Measurements from ENCODE around the gene PRRT4. TPM values are rescaled to one million over a fixed set of nuclear protein-coding genes. Genes with fewer than 3 reads are reported as not detected.

PRRT4 gene
- total RNA-seq, 1 donor from 2014 or later, result not detected

DNA sequence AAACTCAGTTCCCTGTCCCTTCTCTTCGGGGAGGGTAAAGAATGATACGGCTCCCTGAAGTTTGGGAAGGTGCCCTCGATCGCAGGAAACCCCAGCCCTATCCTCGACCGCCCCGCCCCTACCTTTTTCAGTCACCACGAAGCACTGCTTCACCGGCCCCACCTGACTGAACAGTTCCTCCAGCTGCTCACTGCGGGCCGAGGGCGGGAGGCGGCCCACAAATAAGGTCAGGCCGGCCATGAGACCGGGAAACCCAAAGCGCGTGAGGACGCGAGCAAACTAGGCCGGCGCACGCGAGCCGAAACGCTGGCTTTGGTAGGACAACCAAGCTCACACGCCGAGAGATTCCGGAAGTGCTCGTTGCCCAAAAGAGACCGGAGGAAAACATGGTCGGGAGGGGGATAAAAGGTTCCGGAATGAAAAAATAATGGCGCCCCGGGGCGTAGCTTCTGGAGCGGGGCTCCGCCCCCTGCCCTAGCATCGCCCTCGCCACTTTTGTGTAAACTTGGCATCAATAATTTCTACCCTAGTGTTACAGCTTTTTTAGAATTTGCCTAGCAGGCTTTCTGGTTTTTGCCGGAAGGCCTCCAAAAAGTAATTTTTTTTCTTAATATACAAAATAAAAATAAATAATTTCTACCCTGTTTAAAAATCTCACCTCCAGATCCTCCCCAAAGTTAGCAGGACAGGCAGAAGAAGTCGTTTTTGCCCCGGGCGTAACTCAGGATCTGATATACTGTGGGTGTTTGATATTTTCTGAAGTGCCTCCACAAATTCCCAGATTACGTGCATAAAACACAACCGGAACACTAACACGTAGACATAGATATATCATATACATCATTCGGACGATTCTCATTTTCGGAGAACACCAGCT, 17.7 kb downstream of the PRRT4 start, which contains the start of gene RBM28:
TSS of gene RBM28 (minus strand) at position 355 of the 877 bp plus-strand sequence. CDS start at position 240, 115 bp downstream.
- DNase-seq, result peak; percentile 94

DNA sequence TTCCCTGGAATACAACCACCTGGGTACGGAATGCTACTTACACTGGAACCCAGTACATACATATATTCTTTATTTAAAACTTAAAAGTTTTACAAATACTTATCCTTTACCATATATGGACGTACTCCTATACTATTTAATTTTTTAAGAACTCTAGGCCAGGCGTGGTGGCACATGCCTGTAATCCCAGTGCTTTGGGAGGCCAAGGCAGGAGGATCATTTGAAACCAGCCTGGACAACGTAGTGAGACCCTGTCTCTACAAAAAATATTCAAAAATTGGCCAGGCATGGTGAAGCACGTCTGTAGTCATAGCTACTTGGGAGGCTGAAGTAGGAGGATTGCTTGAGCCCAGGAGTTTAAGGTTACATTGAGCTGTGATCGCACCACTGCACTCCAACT, 19.8 kb downstream of the PRRT4 start:
- DNase-seq, result no peak

GRCh38 chr7:128335730-128336129, 25.8 kb downstream of the PRRT4 start:
- DNase-seq, result no peak

- DNase-seq, result no peak
Measured at GRCh38 chr7:128324368-128324680, 37.2 kb downstream of the PRRT4 start.

- DNase-seq, result no peak
Measured at GRCh38 chr7:128323459-128324367, 37.8 kb downstream of the PRRT4 start.

GRCh38 chr7:128323040-128323439, 38.5 kb downstream of the PRRT4 start:
- DNase-seq, result no peak

DNA sequence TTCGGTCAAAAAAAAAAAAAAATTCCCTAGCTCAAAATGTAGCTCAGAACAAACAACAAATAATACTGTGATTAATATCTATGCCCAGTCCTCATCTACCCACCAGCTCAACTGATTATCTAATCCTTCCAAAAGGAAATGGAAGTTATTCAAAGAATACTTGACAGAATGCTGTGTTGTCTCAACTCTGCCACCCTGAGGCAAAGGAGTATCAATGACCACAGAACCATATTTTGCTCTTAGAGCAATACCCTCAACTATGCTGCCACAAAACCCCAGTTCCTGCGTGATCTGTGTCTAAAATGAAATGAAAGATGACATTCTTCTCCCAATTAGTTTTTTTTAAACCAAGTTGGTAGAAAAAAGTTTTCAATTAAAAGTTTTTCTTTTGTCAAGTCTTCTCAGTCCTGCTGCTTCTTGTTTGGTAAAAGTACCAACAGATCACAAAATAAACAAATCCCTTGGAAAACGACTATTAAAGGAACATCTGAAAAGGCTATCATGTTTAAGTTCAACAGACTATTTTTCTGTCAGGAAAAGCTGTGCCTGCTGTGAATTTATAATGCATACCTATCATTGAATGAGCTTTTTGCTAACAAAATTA, 39.3 kb downstream of the PRRT4 start:
- DNase-seq, result peak; percentile 68

DNA sequence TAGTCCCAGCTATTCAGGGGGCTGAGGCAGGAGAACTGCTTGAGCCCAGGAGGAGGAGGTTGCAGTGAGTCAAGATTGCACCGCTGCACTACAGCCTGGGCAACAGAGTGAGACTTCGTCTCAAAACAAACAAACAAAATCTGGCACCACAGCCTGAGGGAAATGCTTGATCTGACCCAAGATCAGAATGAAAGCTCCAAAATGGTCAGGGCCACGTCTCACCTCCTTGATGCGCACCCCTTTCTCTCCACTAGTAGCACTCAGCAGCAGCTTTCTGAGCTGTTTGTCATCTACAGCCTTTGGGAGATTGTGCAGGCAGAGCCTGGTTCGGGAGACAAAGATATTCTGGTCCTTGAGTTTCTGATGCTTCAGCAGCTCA, 40.5 kb downstream of the PRRT4 start:
- DNase-seq, result no peak

DNA sequence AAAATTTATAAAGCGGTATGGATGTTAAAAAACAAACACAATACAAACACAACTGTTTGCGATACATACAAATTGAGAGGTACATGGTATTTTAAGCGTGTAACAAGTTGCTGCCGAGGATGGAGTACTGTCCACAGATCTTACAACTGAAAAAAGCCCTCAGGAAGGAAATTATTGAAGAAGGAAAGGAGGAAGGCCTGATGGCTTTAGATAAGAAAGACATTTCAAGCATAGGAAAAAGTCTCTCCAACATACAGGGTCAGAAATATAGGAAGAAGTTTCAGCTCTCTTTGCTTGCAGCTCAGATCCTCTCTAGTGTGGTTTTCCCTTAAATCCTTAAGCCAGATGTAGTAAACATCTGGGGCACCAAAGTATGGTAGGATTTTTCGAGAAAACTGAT, 42.8 kb downstream of the PRRT4 start:
- DNase-seq, result peak; percentile 39

DNA sequence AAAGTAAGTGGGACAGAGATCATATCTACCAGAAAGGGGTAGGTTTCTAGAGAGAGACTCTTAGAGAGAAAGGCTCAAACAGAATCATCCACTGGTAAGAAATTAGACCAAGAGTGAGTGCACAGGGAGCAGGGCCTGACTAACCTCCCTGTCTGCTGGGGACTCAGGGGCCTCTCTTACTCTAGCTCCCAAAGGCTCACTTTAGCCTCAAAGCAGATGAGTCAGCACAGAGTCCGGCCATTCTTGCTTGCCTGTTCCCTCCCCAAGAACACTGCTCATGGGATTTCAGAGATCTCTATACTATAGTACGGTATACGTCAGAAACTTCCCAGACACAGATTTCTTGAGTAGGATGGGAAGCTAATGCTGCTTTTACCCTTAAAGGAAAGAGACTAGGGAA, 50.5 kb downstream of the PRRT4 start:
- DNase-seq, result no peak

DNA sequence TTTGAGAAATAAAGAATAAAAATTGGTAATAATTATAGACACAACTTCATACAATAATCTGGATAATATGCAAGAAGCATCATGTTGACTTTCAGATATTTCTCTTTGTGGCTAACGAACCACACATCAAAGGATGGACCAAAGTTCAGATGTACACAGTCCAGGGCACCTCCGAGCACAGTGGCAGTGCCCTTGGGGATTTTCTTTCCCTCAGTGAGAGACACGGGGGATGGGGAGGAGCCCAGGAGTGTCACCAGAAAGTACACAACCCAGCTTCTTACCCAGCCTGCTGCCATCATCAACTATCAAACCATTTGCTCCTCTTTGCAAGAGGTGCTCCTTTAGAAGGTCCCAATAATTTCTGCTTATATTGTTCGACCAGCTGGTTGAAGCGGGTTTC, 51.0 kb downstream of the PRRT4 start:
- no peak for DNase-seq

DNA sequence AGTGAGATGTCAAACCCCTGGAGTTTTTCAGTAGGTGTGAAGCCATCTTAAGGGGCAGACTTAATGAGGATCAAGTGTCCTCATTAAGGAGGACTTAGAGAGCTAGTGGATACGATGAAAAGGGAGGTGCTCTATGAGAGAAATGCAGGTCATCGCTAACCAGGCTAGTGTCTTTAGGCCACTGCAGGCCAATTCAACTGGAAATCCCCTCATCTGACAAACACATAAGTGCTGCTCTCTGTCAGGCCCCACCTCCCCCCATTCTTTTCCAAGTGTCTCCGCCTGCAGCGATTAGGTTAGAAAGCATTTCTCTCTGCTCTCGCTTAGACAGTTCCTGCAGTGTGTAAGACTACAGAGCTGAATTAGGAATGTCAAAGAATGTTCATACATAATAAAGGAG, 51.5 kb downstream of the PRRT4 start:
- no peak for DNase-seq

DNA sequence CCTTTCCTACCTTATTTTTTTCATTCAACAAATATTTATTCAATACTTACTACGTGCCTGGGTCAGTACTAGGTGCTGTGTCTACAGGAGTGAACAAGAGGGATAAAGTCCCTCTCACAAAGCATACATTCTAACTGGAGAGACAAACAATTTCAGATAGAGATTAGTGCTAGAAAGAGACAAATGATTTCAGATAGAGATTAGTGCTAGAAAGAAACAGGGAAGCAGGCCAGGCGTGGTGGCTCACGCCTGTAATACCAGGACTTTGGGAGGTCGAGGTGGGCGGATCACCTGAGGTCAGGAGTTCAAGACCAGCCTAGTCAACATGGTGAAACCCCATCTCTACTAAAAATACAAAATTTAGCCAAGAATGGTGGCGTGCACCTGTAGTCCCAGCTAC, 52.4 kb downstream of the PRRT4 start:
- no peak for DNase-seq

GRCh38 chr7:128307061-128307460, 54.4 kb downstream of the PRRT4 start:
- DNase-seq, result no peak

- no peak for DNase-seq
Measured at GRCh38 chr7:128304212-128304611, 57.3 kb downstream of the PRRT4 start.

GRCh38 chr7:128303643-128304042, 57.8 kb downstream of the PRRT4 start:
- no peak for DNase-seq

DNA sequence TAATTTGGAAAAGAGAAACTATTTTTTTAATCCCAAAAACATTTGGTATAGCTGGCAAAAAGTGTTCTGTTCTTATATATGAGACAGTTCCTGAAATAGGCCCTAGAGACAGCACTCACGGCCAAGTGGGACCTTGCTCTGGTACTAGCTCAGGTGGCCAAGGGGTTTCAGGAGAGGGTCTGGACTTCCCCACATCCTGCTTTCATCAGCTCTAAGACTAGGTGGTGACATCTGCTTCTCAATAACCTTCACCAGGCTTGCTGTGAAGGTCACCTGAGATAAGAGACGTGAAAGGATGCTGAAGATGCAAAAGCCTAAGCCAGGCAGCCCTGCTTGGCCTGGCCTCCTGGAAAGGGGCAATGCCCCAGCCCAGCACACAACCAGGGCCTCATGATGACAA, 58.4 kb downstream of the PRRT4 start:
- no peak for DNase-seq

GRCh38 chr7:128302139-128302538, 59.4 kb downstream of the PRRT4 start:
- no peak for DNase-seq

Other genes with a start within 250 kb of the PRRT4 start
- gene LEP, start 120.4 kb downstream of the PRRT4 start, total RNA-seq, result not detected in 2 replicates
- gene RBM28, start 17.8 kb downstream of the PRRT4 start, total RNA-seq, result 14.6 and 26.9 TPM in 2 replicates
- gene IMPDH1, start 48.3 kb upstream of the PRRT4 start, total RNA-seq, result 59.6 and 107 TPM in 2 replicates
- gene HILPDA, start 94.2 kb upstream of the PRRT4 start, total RNA-seq, result 9.3 and 10.9 TPM in 2 replicates
- gene METTL2B, start 115.1 kb upstream of the PRRT4 start, total RNA-seq, result 27.7 and 29.7 TPM in 2 replicates